H1 (cell line): ENCODE data around the gene FGGY. TPM values are rescaled to one million over a fixed set of nuclear protein-coding genes. Genes with fewer than 3 reads are reported as not detected.

Source experiments
- CTCF ChIA-PET: fragments of 300-600 bp; sonication (Branson Sonifier 250); formaldehyde crosslinking; loops from one replicate; lab custom pipeline; 2021; ENCODE audit not compliant: partially characterized antibody; lab: Charles Lee
- POLR2A ChIA-PET: fragments of 300-600 bp; sonication (Branson Sonifier 250); formaldehyde crosslinking; loops from one replicate; lab custom pipeline; 2021; ENCODE audit warnings: inconsistent platforms; ENCODE audit not compliant: partially characterized antibody; lab: Charles Lee
- DNase-seq, 2 experiments: peaks; one replicate each; pipeline versions ENCODE4 v3.0.0 to v3.0.0-alpha.2; 2010 to 2022; ENCODE audit warnings: low spot score in 2 of 2, low read depth in 1 of 2, mixed read lengths in 1 of 2
- FAIRE-seq: peaks from 2 replicates; lab custom pipeline; 2011; peaks lifted over from hg19 to GRCh38; lab: Jason Lieb, UNC
- H2AFZ ChIP-seq: 2 replicates; pipeline ENCODE4 v1.8.1; 2012; ENCODE audit warnings: low read length, inconsistent platforms
- H2AK5ac ChIP-seq: 2 replicates; pipeline ENCODE4 v1.6.1; 2013; ENCODE audit warnings: low read depth, low read length
- H2BK120ac ChIP-seq: replicated peaks from 2 replicates; pipeline ENCODE3; 2013; ENCODE audit warnings: low read depth, low read length, inconsistent platforms
- H2BK12ac ChIP-seq: 2 replicates; pipeline ENCODE4 v1.6.1; 2013; ENCODE audit warnings: low read depth, low read length
- H2BK15ac ChIP-seq: 2 replicates; pipeline ENCODE4 v1.6.1; 2013; ENCODE audit warnings: low read length
- H2BK20ac ChIP-seq: 2 replicates; pipeline ENCODE4 v1.6.1; 2013; ENCODE audit warnings: low read length
- H2BK5ac ChIP-seq: 2 replicates; pipeline ENCODE4 v1.6.1; 2013; ENCODE audit warnings: low read depth, low read length
- H3K14ac ChIP-seq: 2 replicates; pipeline ENCODE4 v1.6.1; 2013; ENCODE audit warnings: inconsistent platforms; ENCODE audit not compliant: insufficient read length
- H3K18ac ChIP-seq: 2 replicates; pipeline ENCODE4 v1.6.1; 2013; ENCODE audit warnings: low read length; ENCODE audit errors: extremely low read depth
- H3K23ac ChIP-seq: 2 replicates; pipeline ENCODE4 v1.6.1; 2013; ENCODE audit warnings: inconsistent platforms; ENCODE audit not compliant: insufficient read length
- H3K23me2 ChIP-seq: 2 replicates; pipeline ENCODE4 v1.6.1; 2013; ENCODE audit warnings: low read depth, low read length
- H3K27ac ChIP-seq: 2 replicates; pipeline ENCODE4 v1.6.1; 2011; ENCODE audit warnings: low read depth, low read length, inconsistent platforms
- H3K27me3 ChIP-seq, 4 experiments: replicated peaks in 1 of 4; 1 replicate in 1 of 4; 2 replicates in 3 of 4; pipeline versions ENCODE4 v1.6.1 to v1.8.1; 2011 to 2013; ENCODE audit warnings: low read length in 3 of 4, mild to moderate bottlenecking in 3 of 4, inconsistent platforms in 2 of 4, mixed read lengths in 2 of 4, moderate library complexity in 1 of 4; ENCODE audit not compliant: control insufficient read depth in 3 of 4, insufficient read depth in 3 of 4; ENCODE audit errors: extremely low read depth in 1 of 4
- H3K36me3 ChIP-seq, 4 experiments: 2 replicates each; pipeline versions ENCODE4 v1.6.1 to v1.8.1; 2011 to 2013; ENCODE audit warnings: mild to moderate bottlenecking in 4 of 4, low read length in 3 of 4, moderate library complexity in 2 of 4, control low read depth in 1 of 4, inconsistent platforms in 1 of 4; ENCODE audit not compliant: insufficient read depth in 4 of 4, control insufficient read depth in 2 of 4
- H3K4ac ChIP-seq: replicated peaks from 2 replicates; pipeline ENCODE3; 2013; ENCODE audit warnings: low read length, low read depth, mixed read lengths, inconsistent platforms; ENCODE audit not compliant: insufficient read length
- H3K4me1 ChIP-seq, 4 experiments: replicated peaks in 1 of 4; 1 replicate in 1 of 4; 2 replicates in 3 of 4; pipeline versions ENCODE4 v1.6.1 to v1.8.1; 2011 to 2013; ENCODE audit warnings: low read length in 3 of 4, inconsistent platforms in 2 of 4, mixed read lengths in 1 of 4; ENCODE audit not compliant: insufficient read depth in 4 of 4, control insufficient read depth in 3 of 4
- H3K4me2 ChIP-seq, 2 experiments: 2 replicates each; pipeline versions ENCODE4 v1.6.1 to v1.8.1; 2011 to 2013; ENCODE audit warnings: low read depth in 2 of 2, low read length in 2 of 2, control low read depth in 1 of 2, inconsistent platforms in 1 of 2, mild to moderate bottlenecking in 1 of 2; ENCODE audit not compliant: insufficient read depth in 1 of 2
- H3K4me3 ChIP-seq, 4 experiments: fragments of 200-600, 300-600 bp in 1 of 4; sonication (generic), shearing (Covaris generic), sonication (Bioruptor Twin) in 1 of 4; 2 replicates each; pipeline versions ENCODE4 v1.5.1 to v1.8.1; 2011 to 2016; ENCODE audit warnings: low read length in 4 of 4, low read depth in 3 of 4, control low read depth in 2 of 4, inconsistent platforms in 2 of 4, mild to moderate bottlenecking in 2 of 4, mixed read lengths in 1 of 4, moderate library complexity in 1 of 4; ENCODE audit not compliant: insufficient read depth in 2 of 4; ENCODE audit errors: extremely low read depth in 1 of 4
- H3K56ac ChIP-seq: replicated peaks from 2 replicates; pipeline ENCODE3; 2013; ENCODE audit warnings: low read depth, mild to moderate bottlenecking, mixed read lengths, low read length, inconsistent platforms; ENCODE audit not compliant: insufficient read length
- H3K79me1 ChIP-seq: 2 replicates; pipeline ENCODE4 v1.6.1; 2013; ENCODE audit warnings: low read depth, low read length, control low read depth
- H3K79me2 ChIP-seq, 2 experiments: 2 replicates each; pipeline versions ENCODE4 v1.6.1 to v1.8.1; 2012 to 2013; ENCODE audit warnings: low read length in 2 of 2, mild to moderate bottlenecking in 2 of 2, inconsistent platforms in 1 of 2; ENCODE audit not compliant: insufficient read depth in 2 of 2, control insufficient read depth in 1 of 2
- H3K9ac ChIP-seq, 4 experiments: replicated peaks in 1 of 4; 1 replicate in 1 of 4; 2 replicates in 3 of 4; pipeline versions ENCODE4 v1.6.1 to v1.8.1; 2011 to 2013; ENCODE audit warnings: low read depth in 3 of 4, low read length in 3 of 4, control low read depth in 2 of 4, mild to moderate bottlenecking in 2 of 4, moderate library complexity in 2 of 4, inconsistent platforms in 1 of 4; ENCODE audit errors: extremely low read depth in 1 of 4
- H3K9me3 ChIP-seq, 2 experiments: 2 replicates each; pipeline versions ENCODE4 v1.6.1 to v1.8.1; 2012 to 2013; ENCODE audit warnings: mild to moderate bottlenecking in 2 of 2, moderate library complexity in 2 of 2, control low read depth in 1 of 2, inconsistent platforms in 1 of 2, low read depth in 1 of 2, low read length in 1 of 2, mixed read lengths in 1 of 2; ENCODE audit not compliant: insufficient read depth in 2 of 2
- H4K20me1 ChIP-seq, 2 experiments: replicated peaks in 1 of 2; 2 replicates each; pipeline versions ENCODE3 to v1.8.1; 2011 to 2013; ENCODE audit warnings: inconsistent platforms in 2 of 2, low read length in 2 of 2, mild to moderate bottlenecking in 1 of 2; ENCODE audit not compliant: insufficient read depth in 2 of 2, control insufficient read depth in 1 of 2
- H4K5ac ChIP-seq: 2 replicates; pipeline ENCODE4 v1.6.1; 2013; ENCODE audit warnings: low read length, low read depth, mixed read lengths, inconsistent platforms; ENCODE audit not compliant: insufficient read length
- H4K8ac ChIP-seq: 2 replicates; pipeline ENCODE4 v1.8.0; 2013; ENCODE audit warnings: mild to moderate bottlenecking, moderate library complexity, low read length, inconsistent platforms; ENCODE audit not compliant: insufficient read depth; ENCODE audit errors: extremely low read depth
- H4K91ac ChIP-seq: replicated peaks from 2 replicates; pipeline ENCODE3; 2013; ENCODE audit warnings: low read length, mixed read lengths, inconsistent platforms; ENCODE audit not compliant: insufficient read length
- ASH2L ChIP-seq: fragments of 200-600, 300-600 bp; sonication (generic); IDR thresholded peaks from one replicate; pipeline ENCODE4 v1.7.1; 2017; ENCODE audit warnings: low read length
- CTBP2 ChIP-seq: IDR thresholded peaks from 2 replicates; pipeline ENCODE4 v1.7.0; 2011; ENCODE audit warnings: borderline replicate concordance, mild to moderate bottlenecking, moderate library complexity, mixed read lengths, low read length; ENCODE audit not compliant: insufficient read depth, insufficient read length
- EP300 ChIP-seq, 2 experiments: IDR thresholded peaks; 1 replicate in 1 of 2; 2 replicates in 1 of 2; pipeline ENCODE4 v1.6.1; 2011 to 2012; ENCODE audit warnings: low read depth in 2 of 2, low read length in 2 of 2, mild to moderate bottlenecking in 2 of 2, borderline replicate concordance in 1 of 2, inconsistent platforms in 1 of 2, moderate library complexity in 1 of 2
- FOSL1 ChIP-seq: IDR thresholded peaks from 2 replicates; pipeline ENCODE4 v1.6.1; 2011; ENCODE audit warnings: mild to moderate bottlenecking, low read depth, low read length, moderate library complexity; ENCODE audit not compliant: insufficient read depth
- KDM1A ChIP-seq: fragments of 200-600, 300-600 bp; sonication (generic); IDR thresholded peaks from 2 replicates; pipeline ENCODE4 v1.7.1; 2016; ENCODE audit warnings: mild to moderate bottlenecking, low read length, borderline replicate concordance
- POLR2AphosphoS5 ChIP-seq: IDR thresholded peaks from 2 replicates; pipeline ENCODE4 v1.6.1; 2011; ENCODE audit warnings: low read depth, low read length
- RFX5 ChIP-seq: IDR thresholded peaks from 2 replicates; pipeline ENCODE4 v1.6.1; 2011; ENCODE audit warnings: low read depth, low read length, improper control_type of control experiment, borderline replicate concordance
- RXRA ChIP-seq: IDR thresholded peaks from 2 replicates; pipeline ENCODE4 v1.6.1; 2011; ENCODE audit warnings: low read depth, mild to moderate bottlenecking, low read length, moderate library complexity; ENCODE audit not compliant: insufficient read depth
- SIX5 ChIP-seq: IDR thresholded peaks from 2 replicates; pipeline ENCODE4 v1.6.1; 2011; ENCODE audit warnings: mild to moderate bottlenecking, low read depth, low read length
- SP1 ChIP-seq: IDR thresholded peaks from 2 replicates; pipeline ENCODE4 v1.6.1; 2011; ENCODE audit warnings: low read depth, low read length
- WGBS, 2 experiments: shearing (Covaris generic) in 1 of 2; methylation state at CpG; one replicate each; pipeline versions ENCODE4 v1.1.6 to v1.1.7; 2013 to 2015; ENCODE audit warnings: low lambda C conversion rate in 2 of 2, mixed read lengths in 2 of 2, inconsistent platforms in 1 of 2, low coverage in 1 of 2, missing lambda C conversion rate in 1 of 2; ENCODE audit not compliant: insufficient replicate concordance in 2 of 2, insufficient coverage in 1 of 2, insufficient read length in 1 of 2; ENCODE audit errors: extremely low coverage in 1 of 2, missing lambda C conversion rate in 1 of 2; 5-methylcytosine and 5-hydroxymethylcytosine counted together
- polyA plus RNA-seq, 7 experiments: library from polyadenylated mRNA; depleted of rRNA in 3 of 7; stranded (reverse) in 5 of 7; unstranded in 2 of 7; fragments of >200 nt in 5 of 7; fragments of 200-250 nt in 2 of 7; gene quantifications; 1 replicate in 5 of 7; 2 replicates in 1 of 7; 4 replicates in 1 of 7; pipeline versions ENCODE4 v1.2.1 to v1.2.3, GENCODE V29; 2011 to 2013; ENCODE audit warnings: missing spikeins in 2 of 7, mixed read lengths in 2 of 7
- total RNA-seq: library from RNA; stranded (reverse); fragmentation: NEBNext Ultra II Directional; extraction: Animal tissue kit (Norgen Biotek cat#: 25700); gene quantifications from 2 replicates; pipeline ENCODE4 v1.2.1, GENCODE V29; 2021
- TF ChIP-seq, protein P1 (sequence below): IDR thresholded peaks from 2 replicates; pipeline ENCODE4 v1.6.1; 2012; ENCODE audit warnings: inconsistent platforms

Gene FGGY
- total and polyA plus RNA-seq, 2 of the 8 experiments (the other 6 are each of a cell fraction or from before 2014, with no cell fraction given): 10.3 to 12.5 TPM

DNA sequence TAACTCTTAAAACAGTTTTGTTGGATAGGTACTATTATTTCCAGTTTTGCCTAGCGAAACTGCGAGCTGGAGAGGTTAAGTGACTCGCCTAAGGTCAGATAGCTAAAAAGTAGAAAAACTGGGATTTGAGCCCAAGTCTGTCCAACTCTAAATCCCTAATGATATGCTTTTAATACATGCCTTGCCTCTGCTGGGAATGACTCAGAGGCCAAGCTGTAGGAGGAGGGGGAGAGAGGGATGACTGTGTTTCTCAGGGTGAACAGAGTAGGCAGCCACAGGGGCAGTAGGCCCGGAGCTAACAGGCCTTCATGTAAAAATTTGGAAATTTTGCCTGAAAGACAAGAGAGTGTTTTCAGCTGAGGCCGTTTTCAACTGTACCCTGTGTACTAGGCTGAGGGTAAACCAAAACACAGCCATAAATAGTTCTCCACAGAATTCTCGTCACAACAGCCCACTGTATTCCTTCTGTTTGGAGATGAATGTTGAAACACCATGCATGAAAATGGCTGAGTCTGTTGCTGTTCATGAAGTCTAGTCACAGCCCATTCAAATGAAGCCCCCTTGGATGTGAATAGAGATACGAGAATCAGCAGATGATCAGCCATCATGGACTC is 410.4 kb downstream of the FGGY start:
- Histone ChIP-seq H3K9ac (no peak overlapping the region), H2BK12ac (no peak overlapping the region), H4K20me1 (no peaks in the 10 kb centered on the region), H3K4me3 (no peak overlapping the region), H3K18ac (no peak overlapping the region), H3K23me2 (no peaks in the 10 kb centered on the region), H3K14ac (no peak overlapping the region), H2BK120ac (no peak overlapping the region), H2AK5ac (no peak overlapping the region), H3K4ac (no peak overlapping the region), H3K79me1 (no peaks in the 10 kb centered on the region), H2BK15ac (no peak overlapping the region), H3K79me2 (no peaks in the 10 kb centered on the region), H4K5ac (no peak overlapping the region), H2AFZ (no peak overlapping the region), H3K36me3 (no peaks in the 10 kb centered on the region), H3K27me3 (no peaks in the 10 kb centered on the region), H3K27ac (no peak overlapping the region), H2BK20ac (no peak overlapping the region), H4K8ac (no peak overlapping the region), H4K91ac (no peak overlapping the region), H3K4me2 (no peak overlapping the region), H3K4me1 (no peaks in the 10 kb centered on the region), H3K9me3 (no peaks in the 10 kb centered on the region), H3K56ac (no peak overlapping the region), H3K23ac (no peak overlapping the region), H2BK5ac (no peak overlapping the region)
- CTCF ChIA-PET: interaction anchor here (1.3 to 3.7 kb wide), 2 partner anchors 9 to 10 kb away, joined by 8 to 21 read pairs; no protein-coding TSS in a partner anchor
- POLR2A ChIA-PET: no interaction called here
- 94% methylated on average over 7 of the region's 7 CpGs; no CpG with 5 or more reads in 1 of the 2 experiments for WGBS, 2 experiments
- DNase-seq (no peak), FAIRE-seq (no peak)
- no peak for TF ChIP-seq EP300 (IDR thresholded peaks at IDR 0.05; ENCODE audit: borderline replicate concordance in 1 of 2, low read depth in 2 of 2, low read length in 2 of 2)
- TF ChIP-seq CTBP2: no peak
- TF ChIP-seq SIX5: no peak
- TF ChIP-seq SP1: no peak
- TF ChIP-seq RFX5: no peak
- TF ChIP-seq FOSL1: no peak
- TF ChIP-seq, protein P1, sequence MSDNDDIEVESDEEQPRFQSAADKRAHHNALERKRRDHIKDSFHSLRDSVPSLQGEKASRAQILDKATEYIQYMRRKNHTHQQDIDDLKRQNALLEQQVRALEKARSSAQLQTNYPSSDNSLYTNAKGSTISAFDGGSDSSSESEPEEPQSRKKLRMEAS: no peak
- no peak for TF ChIP-seq ASH2L
- TF ChIP-seq KDM1A: no peak
- no peak for TF ChIP-seq POLR2AphosphoS5
- TF ChIP-seq RXRA: no peak
